ENCODE data around the gene ABHD16B.
"Not testable (repeated sequence)": the region's sequence is repeated elsewhere in the genome, so short reads cannot be mapped to it uniquely, and the experiment has no call there.

ABHD16B gene

GRCh38 chr20:63856098-63856511, 5.2 kb upstream of the ABHD16B start:
- no peak for DNase-seq

GRCh38 chr20:63857764-63858392, 3.4 kb upstream of the ABHD16B start:
- no peak for DNase-seq

GRCh38 chr20:63858393-63859165, 2.7 kb upstream of the ABHD16B start:
- peak; percentile 11 for DNase-seq

GRCh38 chr20:63859166-63859699, 2.1 kb upstream of the ABHD16B start:
- no peak for DNase-seq

- DNase-seq, result no peak
Measured at GRCh38 chr20:63860325-63861051, 810 bp upstream of the ABHD16B start.

- no peak for DNase-seq
Measured at GRCh38 chr20:63861981-63862901, 943 bp downstream of the ABHD16B start.

- no peak for DNase-seq
Measured at GRCh38 chr20:63863021-63863797, 1.9 kb downstream of the ABHD16B start.

GRCh38 chr20:63863798-63864544, 2.7 kb downstream of the ABHD16B start:
- DNase-seq, result peak; percentile 66

- DNase-seq, result no peak
Measured at GRCh38 chr20:63864545-63864977, 3.3 kb downstream of the ABHD16B start.

- peak; percentile 97 for DNase-seq
Measured at GRCh38 chr20:63864978-63865640, 3.8 kb downstream of the ABHD16B start, which contains the start of gene TPD52L2. TSS of gene TPD52L2 (plus strand) at chr20:63865270. CDS start at chr20:63865366, 96 bp downstream.

GRCh38 chr20:63867042-63867441, 5.7 kb downstream of the ABHD16B start:
- DNase-seq, result not testable (repeated sequence)

GRCh38 chr20:63868264-63868663, 7.0 kb downstream of the ABHD16B start:
- no peak for DNase-seq

GRCh38 chr20:63873477-63873971, 12.2 kb downstream of the ABHD16B start:
- DNase-seq, result no peak

GRCh38 chr20:63874241-63874640, 12.9 kb downstream of the ABHD16B start:
- not testable (repeated sequence) for DNase-seq

GRCh38 chr20:63876489-63877036, 15.3 kb downstream of the ABHD16B start:
- no peak for DNase-seq

- no peak for DNase-seq
Measured at GRCh38 chr20:63877755-63878470, 16.6 kb downstream of the ABHD16B start.

- no peak for DNase-seq
Measured at GRCh38 chr20:63878899-63879663, 17.8 kb downstream of the ABHD16B start.

- not testable (repeated sequence) for DNase-seq
Measured at GRCh38 chr20:63880901-63881300, 19.6 kb downstream of the ABHD16B start.
